WTC11 (cell line): ENCODE results near the gene MYG1. TPM values are rescaled to one million over a fixed set of nuclear protein-coding genes. Genes with fewer than 3 reads are reported as not detected.

ENCODE experiments used
- ATAC-seq: fragments of 200-7000 bp; cut with Tn5 transposase; 2 replicates; pipeline ENCODE4 v1.10.0; 2021; ENCODE audit warnings: mild to moderate bottlenecking, moderate library complexity
- CTCF ChIA-PET: fragments of 300-600 bp; sonication (Branson Sonifier 250); formaldehyde crosslinking; loops from one replicate; lab custom pipeline; 2021; ENCODE audit warnings: antibody characterized with exemption; lab: Charles Lee
- POLR2A ChIA-PET: fragments of 350-600 bp; sonication (Branson Sonifier 250); formaldehyde crosslinking; loops from one replicate; lab custom pipeline; 2021; ENCODE audit warnings: antibody characterized with exemption; lab: Charles Lee
- DNase-seq: peaks from one replicate; pipeline ENCODE4 v3.0.0; 2021; ENCODE audit warnings: low spot score
- H3K27ac Mint-ChIP-seq: 2 replicates; pipeline ENCODE4 v1.8.0; 2021; ENCODE audit warnings: mixed read lengths
- H3K27me3 Mint-ChIP-seq: 2 replicates; pipeline ENCODE4 v1.8.0; 2021; ENCODE audit warnings: low read depth, mild to moderate bottlenecking, moderate library complexity, mixed read lengths
- H3K36me3 Mint-ChIP-seq: 2 replicates; pipeline ENCODE4 v1.8.0; 2021; ENCODE audit warnings: mixed read lengths
- H3K4me1 Mint-ChIP-seq: 2 replicates; pipeline ENCODE4 v1.8.0; 2022; ENCODE audit warnings: mixed read lengths
- H3K4me3 Mint-ChIP-seq: 2 replicates; pipeline ENCODE4 v1.8.0; 2021; ENCODE audit warnings: mild to moderate bottlenecking, moderate library complexity, mixed read lengths
- H3K9me3 Mint-ChIP-seq: 2 replicates; pipeline ENCODE4 v1.8.0; 2021; ENCODE audit warnings: mixed read lengths
- ARID4B ChIP-seq: sonication (generic); formaldehyde crosslinking; IDR thresholded peaks from 2 replicates; pipeline ENCODE4 v1.8.0; 2023; ENCODE audit warnings: missing genetic modification reagents, mild to moderate bottlenecking, borderline replicate concordance
- CDX4 ChIP-seq: fragments of 250-450 bp; sonication (Bioruptor Pico); IDR thresholded peaks from 2 replicates; pipeline ENCODE4 v1.9.0; 2021; ENCODE audit warnings: moderate library complexity, mild to moderate bottlenecking, inconsistent platforms, borderline replicate concordance
- EMX1 ChIP-seq: fragments of 250-450 bp; sonication (Bioruptor Pico); IDR thresholded peaks from 2 replicates; pipeline ENCODE4 v1.8.0; 2021; ENCODE audit warnings: mild to moderate bottlenecking
- ESRRA ChIP-seq: sonication (generic); formaldehyde crosslinking; IDR thresholded peaks from 2 replicates; pipeline ENCODE4 v1.8.1; 2022; ENCODE audit warnings: mild to moderate bottlenecking, missing genetic modification reagents, borderline replicate concordance
- FOXJ3 ChIP-seq: sonication (generic); formaldehyde crosslinking; IDR thresholded peaks from 2 replicates; pipeline ENCODE4 v1.9.0; 2021; ENCODE audit warnings: missing genetic modification reagents, mild to moderate bottlenecking, borderline replicate concordance
- FOXP1 ChIP-seq: sonication (generic); formaldehyde crosslinking; IDR thresholded peaks from 2 replicates; pipeline ENCODE4 v1.8.0; 2022; ENCODE audit warnings: missing genetic modification reagents, mild to moderate bottlenecking, moderate library complexity, borderline replicate concordance
- FOXP4 ChIP-seq: sonication (generic); formaldehyde crosslinking; IDR thresholded peaks from 2 replicates; pipeline ENCODE4 v1.8.0; 2022; ENCODE audit warnings: mild to moderate bottlenecking, missing genetic modification reagents
- HMGA2 ChIP-seq: fragments of 250-450 bp; sonication (Bioruptor Pico); IDR thresholded peaks from 2 replicates; pipeline ENCODE4 v1.4.0; 2021; ENCODE audit warnings: mild to moderate bottlenecking, moderate library complexity
- MXD4 ChIP-seq: fragments of 250-450 bp; sonication (Bioruptor Pico); IDR thresholded peaks from 2 replicates; pipeline ENCODE4 v1.8.0; 2021; ENCODE audit warnings: mild to moderate bottlenecking, moderate library complexity, borderline replicate concordance
- MYBL2 ChIP-seq: sonication (generic); formaldehyde crosslinking; IDR thresholded peaks from 2 replicates; pipeline ENCODE4 v1.8.1; 2023; ENCODE audit warnings: mild to moderate bottlenecking, moderate library complexity, missing genetic modification reagents
- NFE2L1 ChIP-seq: sonication (generic); formaldehyde crosslinking; IDR thresholded peaks from 2 replicates; pipeline ENCODE4 v1.8.1; 2023; ENCODE audit warnings: missing genetic modification reagents
- NFYB ChIP-seq: sonication (generic); formaldehyde crosslinking; conservative IDR thresholded peaks from 2 replicates; pipeline ENCODE4 v1.8.0; 2022; ENCODE audit warnings: low read depth, missing genetic modification reagents
- RORB ChIP-seq: fragments of 250-450 bp; sonication (Bioruptor Pico); IDR thresholded peaks from 2 replicates; pipeline ENCODE4 v1.9.0; 2021; ENCODE audit warnings: mild to moderate bottlenecking
- SMAD3 ChIP-seq: sonication (generic); formaldehyde crosslinking; IDR thresholded peaks from 2 replicates; pipeline ENCODE4 v1.8.0; 2022; ENCODE audit warnings: missing genetic modification reagents, mild to moderate bottlenecking, borderline replicate concordance
- SMAD4 ChIP-seq: sonication (generic); formaldehyde crosslinking; IDR thresholded peaks from 2 replicates; pipeline ENCODE4 v1.8.0; 2022; ENCODE audit warnings: mild to moderate bottlenecking, missing genetic modification reagents
- SP1 ChIP-seq: sonication (generic); formaldehyde crosslinking; conservative IDR thresholded peaks from 2 replicates; pipeline ENCODE4 v1.8.1; 2022; ENCODE audit warnings: missing genetic modification reagents
- STAT6 ChIP-seq: sonication (generic); formaldehyde crosslinking; conservative IDR thresholded peaks from 2 replicates; pipeline ENCODE4 v1.8.1; 2023; ENCODE audit warnings: mild to moderate bottlenecking, low read depth, missing genetic modification reagents, moderate library complexity
- ZNF138 ChIP-seq: sonication (generic); formaldehyde crosslinking; conservative IDR thresholded peaks from 2 replicates; pipeline ENCODE4 v1.8.1; 2022; ENCODE audit warnings: mild to moderate bottlenecking, moderate library complexity, missing genetic modification reagents
- ZNF396 ChIP-seq: fragments of 250-450 bp; sonication (Bioruptor Pico); IDR thresholded peaks from 2 replicates; pipeline ENCODE4 v1.8.0; 2021; ENCODE audit warnings: mild to moderate bottlenecking, moderate library complexity, borderline replicate concordance
- total RNA-seq: library from RNA; stranded (reverse); gene quantifications from 3 replicates; pipeline ENCODE4 v1.2.3, GENCODE V29; 2021
- TF ChIP-seq, protein P1 (sequence below): sonication (generic); formaldehyde crosslinking; conservative IDR thresholded peaks from 2 replicates; pipeline ENCODE4 v1.8.1; 2022; ENCODE audit warnings: mild to moderate bottlenecking, missing genetic modification reagents
- TF ChIP-seq, protein P2 (sequence below): sonication (generic); formaldehyde crosslinking; IDR thresholded peaks from 2 replicates; pipeline ENCODE4 v1.8.0; 2023; ENCODE audit warnings: missing genetic modification reagents
- TF ChIP-seq, protein P3 (sequence below): sonication (generic); formaldehyde crosslinking; IDR thresholded peaks from 2 replicates; pipeline ENCODE4 v1.8.1; 2022; ENCODE audit warnings: missing genetic modification reagents, borderline replicate concordance

Gene MYG1
- total RNA-seq, 1 experiment from 2014 or later = 93.1 TPM

GRCh38 chr12:53254816-53255545, 44.5 kb upstream of the MYG1 start (continued):
- TF ChIP-seq ARID4B (CRISPR knock-in tag) (no peak), NFYB (no peak), RORB (CRISPR knock-in tag) (no peak), ZNF396 (CRISPR knock-in tag) (no peak), EMX1 (CRISPR knock-in tag) (no peak), FOXJ3 (no peak)
- TF ChIP-seq, protein P1, sequence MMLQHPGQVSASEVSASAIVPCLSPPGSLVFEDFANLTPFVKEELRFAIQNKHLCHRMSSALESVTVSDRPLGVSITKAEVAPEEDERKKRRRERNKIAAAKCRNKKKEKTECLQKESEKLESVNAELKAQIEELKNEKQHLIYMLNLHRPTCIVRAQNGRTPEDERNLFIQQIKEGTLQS = no peak
- TF ChIP-seq, protein P2, sequence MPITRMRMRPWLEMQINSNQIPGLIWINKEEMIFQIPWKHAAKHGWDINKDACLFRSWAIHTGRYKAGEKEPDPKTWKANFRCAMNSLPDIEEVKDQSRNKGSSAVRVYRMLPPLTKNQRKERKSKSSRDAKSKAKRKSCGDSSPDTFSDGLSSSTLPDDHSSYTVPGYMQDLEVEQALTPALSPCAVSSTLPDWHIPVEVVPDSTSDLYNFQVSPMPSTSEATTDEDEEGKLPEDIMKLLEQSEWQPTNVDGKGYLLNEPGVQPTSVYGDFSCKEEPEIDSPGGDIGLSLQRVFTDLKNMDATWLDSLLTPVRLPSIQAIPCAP (CRISPR knock-in tag) = no peak

GRCh38 chr12:53255996-53256395, 43.5 kb upstream of the MYG1 start:
- H3K27me3 Mint-ChIP-seq = no peaks in the 10 kb centered on the region
- no peak overlapping the region for H3K27ac Mint-ChIP-seq
- ATAC-seq (no peak), DNase-seq (no peak)
- no peak for TF ChIP-seq FOXP1
- TF ChIP-seq SMAD4 (CRISPR knock-in tag) = no peak
- TF ChIP-seq ZNF138 = no peak
- TF ChIP-seq MXD4 (CRISPR knock-in tag) = no peak
- TF ChIP-seq SMAD3 (CRISPR knock-in tag) = no peak
- TF ChIP-seq, protein P3, sequence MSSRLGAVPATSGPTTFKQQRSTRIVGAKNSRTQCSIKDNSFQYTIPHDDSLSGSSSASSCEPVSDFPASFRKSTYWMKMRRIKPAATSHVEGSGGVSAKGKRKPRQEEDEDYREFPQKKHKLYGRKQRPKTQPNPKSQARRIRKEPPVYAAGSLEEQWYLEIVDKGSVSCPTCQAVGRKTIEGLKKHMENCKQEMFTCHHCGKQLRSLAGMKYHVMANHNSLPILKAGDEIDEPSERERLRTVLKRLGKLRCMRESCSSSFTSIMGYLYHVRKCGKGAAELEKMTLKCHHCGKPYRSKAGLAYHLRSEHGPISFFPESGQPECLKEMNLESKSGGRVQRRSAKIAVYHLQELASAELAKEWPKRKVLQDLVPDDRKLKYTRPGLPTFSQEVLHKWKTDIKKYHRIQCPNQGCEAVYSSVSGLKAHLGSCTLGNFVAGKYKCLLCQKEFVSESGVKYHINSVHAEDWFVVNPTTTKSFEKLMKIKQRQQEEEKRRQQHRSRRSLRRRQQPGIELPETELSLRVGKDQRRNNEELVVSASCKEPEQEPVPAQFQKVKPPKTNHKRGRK (CRISPR knock-in tag) = no peak
- no peak for TF ChIP-seq CDX4 (CRISPR knock-in tag)
- no peak for TF ChIP-seq ESRRA (CRISPR knock-in tag)
- no peak for TF ChIP-seq NFE2L1 (CRISPR knock-in tag)
- TF ChIP-seq SP1 (CRISPR knock-in tag) = no peak
- no peak for TF ChIP-seq MYBL2 (CRISPR knock-in tag)
- no peak for TF ChIP-seq STAT6
- no peak for TF ChIP-seq FOXP4
- TF ChIP-seq HMGA2 = no peak
- POLR2A ChIA-PET = no interaction called here
- no peak overlapping the region for H3K4me3 Mint-ChIP-seq
- H3K9me3 Mint-ChIP-seq = no peaks in the 10 kb centered on the region
- peaks cover 16% of the 10 kb centered on the region for H3K4me1 Mint-ChIP-seq
- CTCF ChIA-PET = interaction anchor here (1.6 to 12.6 kb wide), 3 partner anchors 12 to 58 kb away, joined by 6 to 188 read pairs (median 15); partner anchors contain the start of gene ESPL1
- peaks cover 4% of the 10 kb centered on the region; the same call in 1 of the 2 replicates for H3K36me3 Mint-ChIP-seq
